SW 1271 (cell line): ENCODE measurements around the gene ZNF839.
"Not testable (repeated sequence)": the region's sequence is repeated elsewhere in the genome, so short reads cannot be mapped to it uniquely, and the experiment has no call there.

Experiments
- DNase-seq, 2 experiments: peaks; one replicate each; lab custom pipeline; 2025; lab: John Stamatoyannopoulos, UW

ZNF839 gene

DNA sequence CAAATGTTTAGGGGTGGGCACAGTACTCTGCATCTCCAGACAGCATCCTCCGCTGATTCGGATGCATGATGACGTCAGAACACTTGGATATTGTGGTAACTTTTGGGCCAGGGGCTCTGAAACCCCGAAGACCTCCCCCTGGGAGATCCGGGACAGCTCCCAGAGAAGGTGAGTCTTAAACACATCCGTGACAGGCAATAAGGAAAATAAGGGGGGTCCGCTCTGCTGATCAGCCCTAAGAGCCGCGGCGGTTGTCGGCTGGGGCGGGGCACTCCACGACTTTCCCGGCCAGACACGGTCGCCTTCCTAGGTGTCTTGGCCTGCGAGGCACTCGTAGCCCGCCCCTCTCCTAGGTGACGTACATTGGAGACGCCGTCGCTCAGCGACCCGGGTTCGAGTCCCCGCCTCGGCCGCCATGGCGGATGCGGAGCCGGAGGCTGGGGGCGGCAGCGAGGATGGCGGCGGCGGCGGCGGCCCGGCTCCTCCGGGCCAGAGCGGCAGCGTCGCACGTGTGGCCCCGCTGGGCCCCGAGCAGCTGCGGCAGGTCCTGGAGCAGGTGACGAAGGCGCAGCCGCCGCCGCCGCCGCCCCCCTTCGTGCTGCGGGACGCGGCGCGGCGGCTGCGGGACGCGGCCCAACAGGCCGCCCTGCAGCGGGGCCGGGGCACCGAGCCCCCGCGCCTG, at the start of gene ZNF839:
TSS of gene ZNF839 (plus strand) at position 396 of the 682 bp plus-strand sequence. CDS start at position 416, 20 bp downstream.
- peak; percentile 76 to 88 for DNase-seq

DNA sequence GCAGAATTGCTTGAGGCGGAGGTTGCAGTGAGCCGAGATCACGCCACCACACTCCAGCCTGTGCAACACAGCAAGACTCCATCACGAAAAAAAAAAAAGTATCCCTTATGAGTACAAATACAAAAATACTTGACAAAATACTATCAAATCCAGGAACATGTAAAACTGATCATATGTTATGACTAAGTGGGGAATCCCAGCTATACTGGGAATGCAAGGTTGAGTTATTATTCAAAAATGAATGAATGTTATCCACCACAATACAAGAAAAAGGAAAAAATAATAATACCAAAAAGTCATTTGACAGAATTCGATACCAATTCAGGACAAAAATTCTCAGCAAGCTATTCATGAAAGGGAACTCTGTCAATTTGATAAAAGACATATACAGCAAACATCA, 47.2 kb upstream of the ZNF839 start:
- no peak for DNase-seq

DNA sequence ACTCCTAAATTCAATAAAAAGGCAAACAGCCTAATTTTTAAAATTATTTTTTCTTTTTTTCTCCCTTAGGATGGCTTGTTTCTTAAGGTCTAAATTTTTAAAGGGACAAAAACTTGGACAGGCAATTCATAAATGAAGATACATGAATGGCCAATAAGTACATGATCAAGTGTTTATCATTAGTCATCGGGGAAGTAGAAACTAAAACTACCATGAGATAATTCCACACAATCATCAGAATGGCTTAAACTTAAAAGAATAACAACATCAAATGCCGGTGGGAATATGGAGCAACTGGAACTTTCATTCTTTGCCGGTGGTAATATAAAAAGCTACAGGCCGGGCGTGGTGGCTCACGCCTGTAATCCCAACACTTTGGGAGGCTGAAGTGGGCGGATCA, 43.7 kb upstream of the ZNF839 start:
- no peak for DNase-seq

DNA sequence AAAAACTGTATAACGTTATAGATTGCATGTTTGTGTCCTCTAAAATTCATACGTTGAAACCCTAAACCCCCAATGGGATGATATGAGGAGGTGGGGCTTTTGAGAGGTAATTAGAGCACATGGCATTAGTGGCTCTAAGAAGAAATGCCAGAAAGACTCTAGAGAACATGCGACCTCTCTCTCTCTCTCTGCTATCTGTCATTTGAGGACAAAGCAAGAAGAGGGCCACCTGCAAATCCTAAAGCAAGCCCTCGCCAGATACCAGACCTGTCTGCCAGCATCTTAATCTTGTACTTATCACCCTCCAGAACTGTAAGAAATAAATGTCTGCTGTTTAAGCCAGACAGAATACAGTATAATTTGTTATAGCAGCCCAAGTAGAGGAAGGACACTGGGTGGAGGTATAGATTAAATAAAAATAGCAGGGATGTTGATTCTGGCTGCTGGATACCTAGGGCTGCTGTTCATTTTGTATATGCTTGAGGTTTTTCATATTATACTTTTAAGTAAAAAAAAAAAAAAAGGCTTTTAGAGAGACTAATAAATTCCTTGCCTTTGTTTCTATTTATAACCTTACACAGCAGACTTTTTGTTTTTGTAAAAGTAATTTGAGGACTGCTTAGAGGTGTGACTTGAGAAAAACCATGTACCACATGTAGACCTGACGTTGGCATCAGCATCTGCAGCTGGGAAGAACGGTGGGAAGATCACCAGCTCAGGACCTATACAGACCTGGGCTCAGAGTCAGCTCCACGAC, 41.5 kb upstream of the ZNF839 start:
- no peak for DNase-seq

DNA sequence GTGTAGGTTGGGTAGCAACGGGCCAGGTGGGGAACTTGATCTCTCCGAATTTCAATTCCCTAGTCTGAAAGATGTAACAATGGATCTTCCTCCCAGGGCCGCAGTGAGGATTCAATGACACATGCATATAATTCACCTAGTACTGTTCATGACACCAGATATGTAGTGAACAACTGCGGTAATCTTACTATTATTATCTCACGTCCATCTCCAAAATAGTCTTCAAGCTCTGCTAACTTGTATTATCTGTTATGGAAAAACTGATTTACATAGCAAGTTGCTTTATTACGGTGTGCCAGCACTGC, 41.0 kb upstream of the ZNF839 start:
- no peak for DNase-seq

DNA sequence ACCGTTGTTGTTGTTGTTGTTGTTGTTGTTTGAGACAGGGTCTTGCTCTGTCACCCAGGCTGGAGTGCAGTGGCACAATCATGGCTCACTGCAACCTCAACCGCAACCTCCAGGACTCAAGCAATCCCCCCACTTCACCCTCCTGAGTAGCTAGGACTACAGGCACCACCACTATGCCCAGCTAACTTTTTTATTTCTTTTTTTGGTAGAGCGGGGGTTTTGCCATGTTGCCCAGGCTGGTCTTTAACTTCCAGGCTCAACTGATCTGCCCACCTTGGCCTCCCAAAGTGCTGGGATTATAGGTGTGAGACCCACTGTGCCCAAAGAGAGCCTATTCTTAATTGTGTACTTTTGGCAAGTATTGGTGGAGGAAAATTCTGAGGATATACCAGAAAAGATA, 40.3 kb upstream of the ZNF839 start:
- DNase-seq, result no peak

DNA sequence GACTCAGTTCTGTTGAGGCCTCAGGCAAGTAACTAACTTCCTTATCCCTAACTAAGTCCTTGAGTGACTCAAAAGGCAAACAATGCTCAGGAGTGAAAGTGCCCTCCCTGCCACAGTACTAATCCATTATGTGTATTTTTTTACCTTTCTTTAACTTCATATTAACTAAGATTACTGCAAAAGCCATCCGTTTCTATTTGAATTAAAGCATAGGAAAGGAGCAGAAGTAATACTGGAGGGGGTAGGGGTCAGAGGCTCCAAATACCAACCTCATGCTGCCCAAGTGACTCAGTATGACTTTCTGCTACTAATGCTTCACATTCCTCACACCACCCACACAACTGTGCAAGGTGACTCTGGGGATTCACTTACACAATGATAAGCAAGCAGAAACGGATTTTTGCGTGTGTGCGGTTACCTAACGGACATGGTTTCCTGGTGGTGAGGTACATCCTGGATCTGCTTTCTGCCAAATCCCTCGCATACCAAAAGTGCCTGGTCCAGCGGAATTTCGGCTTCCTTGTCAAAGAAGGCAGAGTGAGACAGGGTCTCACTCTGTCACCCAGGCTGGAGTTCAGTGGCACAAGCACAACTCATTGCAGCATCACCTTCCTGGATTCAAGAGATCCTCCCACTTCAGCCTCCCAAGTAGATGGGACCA, 39.7 kb upstream of the ZNF839 start:
- DNase-seq, result peak; percentile 95 to 96

DNA sequence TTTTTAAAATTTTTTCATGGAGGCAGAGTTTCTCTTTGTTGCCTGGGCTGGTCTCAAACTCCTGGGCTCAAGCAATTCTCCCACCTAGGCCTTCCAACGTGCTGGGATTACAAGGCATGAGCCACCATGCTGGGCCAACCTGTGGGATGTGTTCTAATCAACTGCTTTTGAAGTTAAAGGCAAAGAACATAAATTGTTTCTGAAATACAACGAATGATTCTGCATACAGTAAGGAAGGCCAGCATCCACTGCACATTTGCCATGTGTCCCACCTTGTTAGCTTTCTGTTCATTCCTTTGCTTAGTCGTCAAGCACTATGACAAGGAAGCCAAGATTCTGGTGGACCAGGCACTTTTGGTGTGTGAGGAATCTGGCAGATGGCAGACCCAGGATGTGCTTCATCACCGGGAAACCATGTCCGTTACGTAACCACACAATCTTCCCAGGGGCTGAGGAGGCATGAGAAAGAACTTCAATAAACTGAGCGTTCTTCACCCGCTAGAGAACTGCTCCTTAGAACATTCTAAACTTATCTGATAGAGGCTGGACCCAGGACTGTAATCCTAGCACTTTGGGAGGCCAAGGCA, 39.1 kb upstream of the ZNF839 start:
- peak; percentile 58 to 76 for DNase-seq

DNA sequence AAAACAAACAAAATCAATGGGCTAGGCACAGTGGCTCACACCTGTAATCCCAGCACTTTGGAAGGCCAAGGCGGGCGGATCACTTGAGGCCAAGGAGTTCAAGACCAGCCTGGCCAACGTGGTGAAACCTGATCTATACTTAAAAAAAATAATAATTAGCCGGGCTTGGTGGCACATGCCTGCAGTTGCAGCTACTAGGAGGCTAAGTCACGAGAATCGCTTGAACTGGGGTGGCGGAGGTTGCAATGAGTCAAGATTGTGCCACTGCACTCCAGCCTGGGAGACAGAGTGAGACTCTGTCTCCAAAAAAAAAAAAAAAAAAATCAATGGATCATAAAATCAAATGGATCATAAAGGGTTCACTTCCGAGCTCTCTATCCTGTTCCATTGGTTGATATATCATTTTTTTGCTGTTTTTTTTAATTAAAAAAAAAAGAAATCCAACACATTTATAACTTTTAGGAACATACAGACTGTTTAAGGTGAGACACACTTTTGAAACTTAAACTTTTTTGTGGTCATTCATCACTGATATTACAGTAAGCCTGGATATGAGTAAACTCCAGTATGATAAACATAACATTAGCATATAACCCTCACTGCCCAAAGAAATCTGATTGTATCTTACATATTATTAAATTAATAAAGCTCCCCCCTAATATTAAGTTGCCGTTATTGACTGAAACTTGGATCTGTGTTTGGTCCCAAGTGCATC, 36.6 kb upstream of the ZNF839 start:
- no peak for DNase-seq

DNA sequence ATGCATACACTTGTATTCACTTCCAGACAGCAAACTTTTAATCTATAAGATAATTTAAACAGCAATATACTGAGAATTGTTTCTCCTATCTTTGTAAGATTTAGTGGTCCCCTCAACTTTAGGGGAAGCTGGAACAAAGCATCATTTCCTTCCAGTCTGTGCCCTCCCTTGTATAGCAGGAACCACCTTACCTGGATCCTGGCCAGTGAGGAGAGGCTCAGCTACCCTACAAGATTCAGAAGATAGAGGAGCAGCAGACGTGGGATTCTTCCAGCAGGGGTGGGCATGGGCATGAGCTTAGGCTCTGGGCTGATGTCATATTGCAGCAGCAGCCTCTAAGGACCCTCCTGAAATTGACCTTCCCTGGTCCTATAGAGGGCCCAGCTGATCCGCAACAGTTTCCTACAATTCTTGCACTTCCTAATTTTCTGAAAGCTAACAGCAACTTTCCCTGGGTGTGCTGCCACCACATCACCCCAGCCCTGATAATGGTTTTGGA, 35.9 kb upstream of the ZNF839 start:
- no peak for DNase-seq

DNA sequence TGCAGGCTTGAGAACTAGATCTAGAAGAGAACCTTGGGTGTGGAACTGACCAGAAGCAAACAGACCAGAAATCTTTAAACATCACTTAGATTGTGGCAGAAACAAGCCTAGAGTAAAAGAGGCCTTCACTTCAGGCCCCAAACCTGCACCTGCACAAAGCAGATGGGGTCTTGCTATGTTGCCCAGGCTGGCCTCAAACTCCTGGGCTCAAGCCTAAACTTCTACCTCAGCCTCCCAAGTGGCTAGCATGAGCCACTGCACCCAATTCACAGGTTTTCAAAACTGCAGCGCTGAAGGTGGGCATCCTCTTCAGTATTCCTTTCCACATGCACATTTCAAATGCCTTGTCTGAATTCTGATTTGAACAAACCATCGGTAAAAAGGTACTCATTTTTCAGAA, 34.4 kb upstream of the ZNF839 start:
- no peak for DNase-seq

DNA sequence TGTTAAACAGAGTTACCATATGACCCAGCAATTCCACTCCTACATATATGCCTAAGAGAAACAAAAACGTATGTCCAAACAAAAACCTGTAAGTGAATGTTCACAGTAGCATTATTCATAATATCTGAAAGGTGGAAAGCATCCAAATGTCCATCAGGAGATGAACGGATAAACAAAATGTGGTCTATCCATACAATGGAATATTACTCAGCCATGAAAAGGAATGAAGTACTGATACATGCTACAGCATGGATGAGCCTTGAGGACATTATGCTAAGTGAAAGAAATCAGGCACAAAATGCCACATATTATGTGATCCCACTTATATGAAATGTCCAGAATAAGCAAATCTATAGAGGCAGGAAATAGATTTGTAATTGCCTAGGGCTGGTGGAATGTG, 31.4 kb upstream of the ZNF839 start:
- DNase-seq, result no peak

DNA sequence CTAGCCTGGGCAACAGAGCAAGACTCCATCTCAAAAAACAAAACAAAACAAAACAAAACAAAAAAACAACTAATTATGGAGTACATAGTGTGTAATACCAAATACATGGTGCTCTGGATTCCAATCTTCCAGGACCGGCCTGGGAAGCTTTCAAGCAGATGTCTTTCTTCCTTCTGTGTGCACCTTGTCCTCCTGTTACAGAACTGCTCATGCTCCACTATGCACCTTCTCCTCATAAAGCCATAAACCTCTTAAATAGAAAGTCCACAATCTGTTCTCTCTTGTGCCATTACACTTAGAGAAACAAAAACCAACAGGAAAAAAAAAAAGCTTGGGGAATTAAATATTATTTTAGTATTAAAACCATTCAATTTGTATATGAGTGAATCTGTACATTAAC, 27.1 kb upstream of the ZNF839 start:
- no peak for DNase-seq

DNA sequence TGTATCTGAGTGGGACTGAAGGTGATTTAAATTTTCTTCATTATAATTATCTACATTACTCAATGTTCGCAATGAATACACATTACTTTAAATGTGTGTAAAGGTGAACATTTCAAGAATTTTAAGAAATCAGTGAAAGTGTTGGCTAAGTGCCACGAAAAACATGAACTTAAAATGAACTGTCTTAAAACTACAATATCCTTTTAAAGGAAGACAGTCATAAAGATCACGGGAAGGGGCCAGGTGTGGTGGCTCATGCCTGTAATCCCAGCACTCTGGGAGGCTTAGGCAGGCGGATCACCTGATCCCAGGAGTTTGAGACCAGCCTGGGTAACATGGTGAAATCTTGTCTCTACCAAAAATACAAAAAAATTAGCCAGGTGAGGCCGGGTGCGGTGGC, 25.8 kb upstream of the ZNF839 start:
- no peak for DNase-seq

DNA sequence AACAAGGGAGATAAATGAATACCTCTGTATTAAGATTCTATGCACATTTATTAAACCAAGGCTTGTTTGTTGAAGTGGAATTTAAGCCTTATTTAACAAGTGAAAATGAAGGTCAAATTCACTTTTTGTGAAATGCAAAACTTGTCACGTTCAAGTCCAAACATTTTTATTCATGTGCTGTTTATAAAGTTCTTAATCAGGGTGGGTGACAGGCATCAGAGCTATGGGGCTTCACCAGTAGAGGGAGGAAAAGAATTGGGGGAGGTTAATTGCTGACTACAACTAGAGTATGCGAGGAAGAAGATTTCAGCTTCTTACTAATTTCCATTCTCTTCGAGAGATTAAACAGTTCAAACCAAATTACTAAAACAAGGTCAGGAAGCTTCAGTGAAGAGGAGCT, 24.3 kb upstream of the ZNF839 start:
- no peak for DNase-seq

DNA sequence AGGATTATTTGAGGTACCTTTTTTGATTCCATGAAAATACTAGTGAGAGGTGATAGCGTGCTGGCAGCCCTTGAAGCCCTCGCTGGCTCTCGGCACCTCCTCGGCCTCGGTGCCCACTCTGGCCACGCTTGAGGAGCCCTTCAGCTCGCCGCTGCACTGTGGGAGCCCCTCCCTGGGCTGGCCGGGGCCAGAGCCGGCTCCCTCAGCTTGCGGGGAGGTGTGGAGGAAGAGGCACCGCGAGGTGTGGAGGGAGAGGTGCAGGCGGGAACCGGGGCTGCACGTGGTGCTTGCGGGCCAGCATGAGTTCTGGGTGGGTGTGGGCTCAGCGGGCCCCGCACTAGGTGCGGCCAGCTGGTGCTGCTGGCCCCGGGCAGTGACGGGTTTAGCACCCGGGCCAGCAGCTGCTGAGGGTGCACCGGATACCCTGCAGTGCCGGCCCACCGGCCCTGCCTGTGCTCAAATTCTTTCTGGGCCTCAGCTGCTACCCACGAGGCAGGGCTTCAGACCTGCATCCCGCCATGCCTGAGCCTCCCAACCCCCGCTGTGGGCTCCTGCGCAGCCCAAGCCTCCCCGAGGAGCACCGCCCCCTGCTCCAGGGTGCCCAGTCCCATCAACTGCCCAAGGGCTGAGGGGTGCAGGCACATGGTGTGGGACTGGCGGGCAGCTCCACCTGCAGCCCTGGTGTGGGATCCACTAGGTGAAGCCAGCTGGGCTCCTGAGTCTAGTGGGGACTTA, 21.9 kb upstream of the ZNF839 start:
- DNase-seq, result no peak

DNA sequence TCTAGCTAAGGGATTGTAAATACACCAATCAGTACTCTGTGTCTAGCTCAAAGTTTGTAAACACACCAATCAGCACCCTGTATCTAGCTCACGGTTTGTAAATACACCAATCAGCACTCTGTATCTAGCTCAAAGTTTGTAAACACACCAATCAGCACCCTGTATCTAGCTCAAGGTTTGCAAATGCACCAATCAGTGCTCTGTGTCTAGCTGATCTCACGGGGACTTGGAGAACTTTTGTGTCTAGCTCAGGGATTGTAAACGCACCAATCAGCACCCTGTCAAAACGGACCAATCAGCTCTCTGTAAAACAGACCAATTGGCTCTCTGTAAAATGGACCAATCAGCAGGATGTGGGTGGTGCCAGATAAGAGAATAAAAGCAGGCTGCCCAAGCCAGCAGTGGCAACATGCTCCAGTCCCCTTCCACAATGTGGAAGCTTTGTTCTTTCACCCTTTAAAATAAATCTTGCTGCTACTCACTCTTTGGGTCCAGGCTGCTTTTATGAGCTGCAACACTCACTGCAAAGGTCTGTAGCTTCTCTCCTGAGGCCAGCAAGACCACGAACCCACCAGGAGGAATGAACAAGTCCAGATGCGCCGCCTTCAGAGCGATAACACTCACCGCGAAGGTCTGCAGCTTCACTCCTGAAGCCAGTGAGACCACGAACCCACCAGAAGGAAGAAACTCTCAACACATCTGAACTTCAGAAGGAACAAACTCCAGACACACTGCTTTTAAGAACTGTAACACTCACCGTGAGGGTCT, 21.1 kb upstream of the ZNF839 start:
- not testable (repeated sequence) for DNase-seq

DNA sequence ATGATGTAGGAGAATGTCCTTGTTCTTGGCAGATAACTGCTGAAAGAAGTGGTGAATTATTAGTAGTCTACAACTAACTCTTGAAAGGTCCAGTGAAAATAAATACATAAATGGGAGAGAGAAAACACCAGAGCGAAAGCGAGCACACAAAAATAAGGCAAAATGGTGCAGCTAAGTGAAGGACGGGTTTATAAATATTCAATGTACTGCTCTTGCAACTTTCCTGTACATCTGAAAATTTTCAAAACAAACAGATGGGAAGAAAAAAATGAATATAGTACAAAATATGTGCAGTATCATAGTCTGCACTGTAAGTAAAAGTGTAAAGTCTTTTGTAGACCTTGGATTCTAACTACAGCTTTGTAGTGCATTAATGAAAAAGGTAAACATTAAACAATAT, 15.9 kb upstream of the ZNF839 start:
- no peak for DNase-seq

DNA sequence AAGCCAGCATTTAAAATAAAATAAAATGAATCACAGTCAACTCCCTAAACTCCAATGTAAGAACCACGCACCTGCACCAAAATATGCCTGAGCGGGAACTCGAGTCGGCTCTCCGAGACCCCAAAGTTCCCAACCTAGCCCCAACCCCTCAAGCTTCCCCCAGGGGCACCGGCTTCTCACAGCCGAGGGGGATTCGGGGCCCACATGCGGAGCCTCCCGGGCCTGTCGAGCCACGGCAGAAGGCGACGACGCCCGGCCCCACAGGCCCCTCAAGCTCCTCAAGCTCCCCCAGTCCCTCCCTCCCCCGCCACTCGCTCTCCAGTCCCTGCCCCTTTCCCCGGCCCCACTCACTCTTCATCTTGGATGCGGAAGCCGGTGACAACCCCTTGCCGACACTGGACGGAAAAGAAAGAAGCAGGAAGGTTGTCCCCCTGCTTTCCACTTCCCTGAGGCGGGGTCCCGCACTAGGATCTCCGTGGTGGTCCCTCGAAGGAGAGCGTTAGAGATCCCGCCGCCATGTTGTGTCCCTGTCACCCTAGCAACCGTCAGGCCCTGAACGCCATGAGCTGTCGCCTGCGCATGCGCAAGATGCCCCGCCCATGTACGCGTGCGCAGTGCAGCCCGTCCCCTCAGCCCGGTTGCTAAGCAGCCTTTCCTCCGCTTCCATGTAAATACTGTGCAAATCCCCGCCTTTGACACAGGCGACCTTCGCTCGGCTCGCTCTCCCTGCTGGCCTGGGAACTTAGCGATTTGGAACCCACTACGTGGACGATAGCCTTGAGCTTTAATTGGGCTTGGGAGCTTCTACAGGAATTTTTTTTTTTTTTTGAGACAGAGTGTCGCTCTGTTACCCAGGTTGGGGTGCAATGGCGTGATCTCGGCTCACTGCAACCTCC, 14.7 kb upstream of the ZNF839 start, which contains the start of gene MOK:
TSS of gene MOK (minus strand) at position 554 of the 896 bp plus-strand sequence. CDS start at position 358, 196 bp downstream.
- peak; percentile 88 to 96 for DNase-seq
